GM18858 (cell line): Measurements from ENCODE around the gene CRTC1.
"Not testable (repeated sequence)": the region's sequence is repeated elsewhere in the genome, so short reads cannot be mapped to it uniquely, and the experiment has no call there.

Experiments
- ATAC-seq: cut with Tn5 transposase; IDR thresholded peaks from one replicate; pipeline ENCODE4 v1.9.1; 2021; ENCODE audit not compliant: unreplicated experiment

Gene CRTC1

DNA sequence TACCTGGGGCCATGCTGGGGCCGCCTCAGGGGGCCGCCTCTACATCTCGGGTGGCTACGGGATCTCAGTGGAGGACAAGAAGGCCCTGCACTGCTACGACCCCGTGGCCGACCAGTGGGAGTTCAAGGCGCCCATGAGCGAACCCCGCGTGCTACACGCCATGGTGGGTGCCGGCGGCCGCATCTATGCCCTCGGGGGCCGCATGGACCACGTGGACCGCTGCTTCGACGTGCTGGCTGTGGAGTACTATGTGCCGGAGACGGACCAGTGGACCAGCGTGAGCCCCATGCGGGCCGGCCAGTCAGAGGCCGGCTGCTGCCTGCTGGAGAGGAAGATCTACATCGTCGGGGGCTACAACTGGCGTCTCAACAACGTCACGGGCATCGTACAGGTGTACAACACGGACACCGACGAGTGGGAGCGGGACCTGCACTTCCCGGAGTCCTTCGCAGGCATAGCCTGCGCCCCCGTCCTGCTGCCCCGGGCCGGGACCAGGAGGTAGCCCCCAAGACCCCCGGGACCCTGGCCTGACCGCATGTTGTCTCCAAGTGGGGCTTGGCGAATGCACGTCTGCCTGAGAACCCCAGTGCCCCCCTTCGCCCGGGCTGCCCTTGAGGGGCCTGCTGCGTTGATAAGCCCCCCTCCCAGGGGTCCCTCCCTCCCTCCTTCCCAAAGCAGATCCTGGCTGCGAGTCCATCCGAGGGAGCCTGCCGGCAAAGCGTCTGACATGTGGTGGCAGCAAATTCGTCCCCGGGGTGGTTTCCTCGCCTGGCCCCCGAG, 14.5 kb upstream of the CRTC1 start:
- no peak for ATAC-seq

DNA sequence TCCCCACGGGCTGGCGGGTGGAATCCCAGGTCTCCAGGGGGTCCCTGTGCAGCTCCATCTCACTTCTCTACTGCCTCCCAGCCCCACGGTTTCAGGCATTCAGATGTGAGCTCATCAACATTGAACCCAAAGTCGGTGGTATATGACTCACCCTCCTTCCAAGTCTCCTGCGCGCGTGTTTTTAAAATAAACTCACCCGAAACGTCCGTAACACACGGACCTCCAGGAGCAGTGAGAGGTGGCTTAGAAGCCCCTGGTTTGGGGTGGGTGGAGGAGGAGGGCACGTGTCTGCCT, 14.0 kb upstream of the CRTC1 start:
- no peak for ATAC-seq

- no peak for ATAC-seq
These were observed 13.6 kb upstream of the CRTC1 start for GRCh38 chr19:18669883-18670282.

DNA sequence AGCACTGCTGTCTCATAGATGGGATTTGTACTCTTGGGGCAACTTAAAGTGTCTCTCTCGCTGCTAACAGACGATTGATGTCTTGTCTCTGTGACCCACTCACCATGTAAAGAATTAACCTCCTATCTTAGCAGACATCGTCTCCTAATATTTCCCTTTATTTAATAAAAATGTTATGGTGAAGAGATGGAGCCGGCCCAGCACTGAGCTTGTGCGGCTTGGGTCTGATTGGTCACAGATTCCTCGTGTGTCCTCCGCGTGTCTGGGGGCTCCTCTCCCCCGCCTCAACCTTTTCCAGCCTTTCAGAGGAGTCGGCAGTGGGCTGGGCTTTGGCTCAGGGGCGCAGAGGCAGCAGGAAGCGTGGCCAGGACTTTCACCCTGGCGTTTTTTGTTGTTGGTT, 13.2 kb upstream of the CRTC1 start:
- ATAC-seq: no peak

- no peak for ATAC-seq
These were observed 12.0 kb upstream of the CRTC1 start for GRCh38 chr19:18671303-18672043.

DNA sequence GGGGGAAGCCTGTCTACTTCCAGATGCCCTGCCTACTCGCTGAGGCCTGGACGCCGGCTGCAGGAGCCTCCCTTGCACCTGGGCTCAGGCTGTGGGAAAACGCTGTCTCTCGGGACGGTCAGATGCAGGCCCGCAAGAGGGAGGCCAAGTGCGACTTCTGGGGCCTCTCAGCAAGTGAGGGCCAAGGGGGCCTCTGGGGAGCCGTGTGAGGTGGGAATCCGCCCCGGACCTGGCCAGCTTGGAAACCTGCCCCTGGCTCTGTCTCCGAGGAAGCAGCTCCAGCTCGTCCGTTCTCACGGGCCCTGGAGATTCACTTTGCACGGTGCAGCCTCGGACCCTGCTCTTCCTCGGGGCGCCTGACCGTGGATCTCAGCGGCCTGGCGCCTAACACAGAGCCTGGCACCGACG, 11.4 kb upstream of the CRTC1 start:
- ATAC-seq: no peak

DNA sequence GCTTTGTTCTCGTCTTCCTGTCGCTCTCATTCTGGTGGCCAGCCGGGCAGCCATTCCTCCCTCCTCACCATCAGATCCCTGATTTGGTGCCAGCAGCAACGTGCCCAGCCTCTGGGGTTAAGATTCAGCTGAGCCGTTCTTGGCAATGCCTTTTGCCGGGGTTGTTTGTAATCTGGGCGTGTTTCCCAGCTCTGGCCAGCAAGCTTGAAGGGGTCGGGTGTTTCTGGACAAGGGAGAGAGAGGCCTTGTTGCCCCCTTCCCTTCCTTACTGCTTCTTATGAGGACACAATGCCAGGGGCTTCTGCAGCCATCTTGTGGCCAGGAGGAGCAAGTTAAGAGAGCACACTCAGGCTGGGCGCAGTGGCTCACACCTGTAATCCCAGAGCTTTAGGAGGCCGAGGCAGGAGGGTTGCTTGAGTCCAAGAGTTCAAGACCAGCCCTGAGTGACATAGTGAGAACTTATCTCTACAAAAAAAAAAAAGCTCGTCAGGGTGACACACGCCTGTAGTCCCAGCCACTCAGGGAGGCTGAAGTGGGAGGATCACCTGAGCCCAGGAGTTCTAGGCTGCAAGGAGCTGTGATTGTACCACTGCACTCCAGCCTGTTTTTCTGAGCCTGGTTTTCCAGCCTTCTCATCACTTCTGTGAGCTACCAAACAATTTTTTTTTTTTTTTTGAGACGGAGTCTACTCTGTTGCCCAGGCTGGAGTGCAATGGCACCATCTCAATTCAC, 10.7 kb upstream of the CRTC1 start:
- no peak for ATAC-seq

- ATAC-seq: no peak
These were observed 8.9 kb upstream of the CRTC1 start for GRCh38 chr19:18674616-18675015.

GRCh38 chr19:18675779-18676178, 7.7 kb upstream of the CRTC1 start:
- ATAC-seq: no peak

- no peak for ATAC-seq
These were observed 6.8 kb upstream of the CRTC1 start for GRCh38 chr19:18676692-18677091.

GRCh38 chr19:18677156-18677555, 6.3 kb upstream of the CRTC1 start:
- ATAC-seq: no peak

DNA sequence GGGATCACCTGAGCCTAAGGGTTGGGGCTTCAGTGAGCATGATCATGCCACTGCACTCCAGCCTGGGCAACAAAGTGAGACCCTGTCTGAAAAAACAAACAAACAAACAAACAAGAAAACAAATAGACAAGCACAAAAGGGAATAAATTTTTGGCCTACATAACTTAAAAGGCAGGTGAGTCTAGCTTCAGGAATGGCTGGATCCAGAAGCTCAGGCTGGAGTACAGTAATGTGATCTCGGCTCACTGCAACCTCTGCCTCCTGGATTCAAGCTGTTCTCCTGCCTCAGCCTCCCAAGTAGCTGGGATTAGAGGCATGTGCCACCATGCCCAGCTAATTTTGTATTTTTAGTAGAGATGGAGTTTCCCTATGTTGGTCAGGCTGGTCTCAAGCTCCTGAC, 3.3 kb upstream of the CRTC1 start:
- not testable (repeated sequence) for ATAC-seq

DNA sequence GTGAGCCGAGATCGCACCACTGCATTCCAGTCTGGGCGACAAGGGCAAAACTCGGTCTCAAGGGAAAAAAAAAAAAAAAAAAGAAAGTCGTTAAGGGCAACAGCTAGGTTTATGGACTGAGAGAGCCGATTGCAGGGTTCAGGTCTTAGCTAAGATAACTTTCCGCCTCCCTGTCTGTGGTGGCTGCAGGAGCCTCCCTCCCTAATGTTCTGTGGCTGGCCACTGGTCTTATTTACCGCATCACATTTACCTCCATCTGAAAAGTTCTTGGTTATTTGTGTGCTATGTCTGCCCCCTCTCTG, 722 bp upstream of the CRTC1 start:
- ATAC-seq: no peak

DNA sequence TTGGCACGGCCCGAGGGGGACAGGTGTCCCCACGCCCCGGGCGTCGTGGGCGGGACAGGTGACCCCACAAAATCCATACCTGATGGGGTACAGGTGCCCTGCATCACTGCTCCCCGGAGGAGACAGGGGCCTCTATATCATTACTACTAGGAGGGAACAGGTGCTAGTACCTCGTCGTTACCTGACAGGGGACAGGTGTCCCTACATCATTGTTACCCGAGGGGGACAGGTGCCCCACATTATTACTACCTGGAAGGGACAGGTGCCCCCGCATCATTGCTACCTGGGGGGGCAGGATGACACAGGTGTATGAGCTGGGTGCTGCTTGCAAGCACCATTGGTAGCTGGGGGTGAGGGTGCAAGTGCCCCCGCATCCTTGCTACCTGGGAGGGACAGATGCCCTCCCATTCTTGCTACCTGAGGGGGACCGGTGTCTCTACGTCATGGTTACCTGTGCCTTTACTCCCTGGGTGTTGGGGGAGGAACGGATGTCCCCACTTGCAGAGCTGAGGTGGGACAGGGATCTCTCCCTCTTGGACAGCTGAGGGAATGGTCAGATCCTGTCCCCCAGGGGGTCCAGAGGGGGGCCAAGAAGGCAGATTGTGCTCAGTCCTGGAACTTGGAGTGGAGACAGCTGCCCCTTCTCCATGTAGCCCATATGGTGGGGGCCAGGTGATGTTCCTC, 620 bp downstream of the CRTC1 start:
- no peak for ATAC-seq

DNA sequence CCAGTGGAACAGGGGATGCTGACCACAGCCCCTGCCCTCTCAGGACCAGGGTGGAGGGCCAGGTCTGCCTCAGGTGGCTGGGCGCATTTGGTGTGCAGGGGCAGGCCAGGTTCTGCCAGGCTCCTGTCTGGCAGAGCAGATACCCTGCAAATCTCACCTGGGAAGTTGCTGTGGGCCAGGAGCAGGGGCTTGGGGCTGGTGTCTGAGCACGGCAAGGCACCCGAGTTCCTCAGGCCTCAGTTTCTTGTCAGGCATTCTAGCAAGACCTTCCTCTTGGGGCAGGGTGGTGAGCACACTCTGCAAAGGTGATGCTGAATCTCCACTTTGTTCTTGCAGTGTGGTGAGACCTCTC, 1.1 kb downstream of the CRTC1 start:
- ATAC-seq: no peak

DNA sequence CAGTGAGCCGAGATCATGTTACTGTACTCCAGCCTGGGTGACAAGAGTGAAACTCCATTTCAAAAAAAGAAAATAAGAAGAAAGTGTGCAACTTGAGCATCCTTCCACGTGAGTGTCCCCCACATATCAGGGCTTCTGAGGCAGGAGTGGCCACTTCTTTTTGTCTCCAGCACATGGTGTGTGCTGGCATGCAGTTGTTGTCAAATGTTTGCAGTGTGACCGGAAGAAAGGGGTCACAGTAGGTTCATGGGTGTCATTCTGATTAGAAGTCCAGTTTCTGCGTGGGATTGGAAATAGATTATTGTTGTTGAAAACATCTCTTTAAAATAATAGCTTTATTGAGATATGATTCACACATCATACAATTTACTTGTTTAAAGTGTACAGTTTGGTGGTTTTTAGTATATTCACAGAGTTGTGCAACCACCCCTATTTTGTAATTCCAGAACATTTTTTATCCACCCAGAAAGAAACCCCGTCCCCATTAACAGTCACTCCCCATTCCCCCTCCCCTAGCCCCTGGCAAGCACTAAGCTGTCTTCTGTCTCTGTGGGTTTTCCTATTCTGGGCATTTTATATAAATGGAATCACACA, 2.2 kb downstream of the CRTC1 start:
- ATAC-seq: no peak

GRCh38 chr19:18687740-18688465, 4.4 kb downstream of the CRTC1 start:
- ATAC-seq: no peak

DNA sequence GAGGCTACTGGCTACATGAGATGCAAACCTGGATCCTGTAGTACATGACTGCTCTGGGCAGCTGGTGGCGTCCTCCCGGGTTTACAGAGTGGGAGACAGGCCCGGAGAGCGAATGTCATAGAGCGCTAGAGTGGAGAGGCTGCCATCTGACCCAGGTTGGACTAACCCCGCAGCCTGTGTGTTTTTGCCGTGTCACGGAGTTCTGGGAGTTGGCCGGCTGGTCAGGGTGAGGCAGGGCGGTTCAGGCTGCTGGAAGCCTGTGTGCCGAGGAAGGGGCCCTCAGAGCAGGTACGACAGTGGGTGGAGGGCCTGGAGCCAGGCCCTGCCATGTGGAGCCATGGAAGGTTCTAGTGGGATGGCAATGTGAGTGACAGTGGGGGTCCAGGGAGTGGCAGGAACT, 12.5 kb downstream of the CRTC1 start:
- no peak for ATAC-seq

GRCh38 chr19:18697680-18698079, 14.2 kb downstream of the CRTC1 start:
- ATAC-seq: no peak

DNA sequence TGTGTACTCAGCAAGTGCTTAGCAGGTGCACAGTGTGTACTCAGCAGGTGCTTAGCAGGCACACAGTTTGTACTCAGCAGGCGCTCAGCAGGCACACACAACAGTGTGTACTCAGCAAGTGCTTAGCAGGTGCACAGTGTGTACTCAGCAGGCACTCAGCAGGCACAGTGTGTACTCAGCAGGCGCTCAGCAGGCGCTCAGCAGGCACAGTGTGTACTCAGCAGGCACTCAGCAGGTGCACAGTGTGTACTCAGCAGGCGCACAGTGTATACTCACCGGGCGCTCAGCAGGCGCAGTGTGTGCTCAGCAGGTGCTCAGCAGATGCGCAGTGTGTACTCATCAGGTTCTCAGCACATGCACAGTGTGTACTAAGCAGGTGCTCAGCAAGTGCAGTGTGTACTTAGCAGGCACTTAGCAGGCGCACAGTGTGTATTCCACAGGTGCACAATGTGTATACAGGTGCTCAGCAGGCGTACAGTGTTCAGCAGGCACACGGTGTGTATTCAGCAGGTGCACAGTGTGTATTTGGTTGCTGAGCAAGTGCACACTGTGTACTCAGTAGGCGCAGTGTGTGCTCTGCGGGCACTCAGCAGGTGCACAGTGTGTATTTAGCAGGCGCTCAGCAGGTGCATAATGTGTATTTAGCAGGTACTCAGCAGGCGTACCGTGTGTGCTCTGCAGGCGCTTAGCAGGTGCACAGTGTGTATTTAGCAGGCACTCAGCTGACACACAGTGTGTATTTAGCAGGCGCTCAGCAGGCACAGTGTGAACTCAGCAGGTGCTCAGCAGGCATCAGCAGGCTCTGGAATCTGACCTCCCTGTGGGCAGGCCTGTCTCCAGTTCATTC, 15.1 kb downstream of the CRTC1 start:
- ATAC-seq: no peak
